ENCODE measurements around the gene FNBP1L. TPM values are rescaled to one million over a fixed set of nuclear protein-coding genes. Genes with fewer than 3 reads are reported as not detected.
"Not testable (repeated sequence)": the region's sequence is repeated elsewhere in the genome, so short reads cannot be mapped to it uniquely, and the experiment has no call there.

FNBP1L gene
- total RNA-seq, 6 experiments from 2014 or later = 9.0 to 15.6 (median 12.1) TPM

GRCh38 chr1:93552741-93553455 is 105.0 kb downstream of the FNBP1L start:
- Histone ChIP-seq H3K4me3 (no peak overlapping the region), H3K4me1 (peaks cover 0 to 6% (median 0%) of the 10 kb centered on the region in 4 donors), H3K36me3 (peaks cover 0 to 5% (median 0%) of the 10 kb centered on the region in 4 donors), H3K9me3 (no peaks in the 10 kb centered on the region), H3K27me3 (no peaks in the 10 kb centered on the region), H3K27ac (no peak overlapping the region)
- 32% methylated on average over 5 of the region's 9 CpGs for WGBS (ENCODE audit: insufficient coverage, low coverage, low lambda C conversion rate, missing lambda C conversion rate)
- TF ChIP-seq POLR2A (IDR thresholded peaks at IDR 0.05) (no peak), CTCF (IDR thresholded peaks at IDR 0.05) (no peak)
- intact Hi-C loops (cut with DNase I) = no loop called here
- ATAC-seq (no peak), DNase-seq (no peak)

GRCh38 chr1:93553886-93554490 is 106.1 kb downstream of the FNBP1L start:
- H3K27me3 ChIP-seq; DNase-seq; H3K36me3 ChIP-seq; intact Hi-C loops (cut with DNase I); H3K4me3 ChIP-seq; H3K4me1 ChIP-seq; H3K27ac ChIP-seq; H3K9me3 ChIP-seq: not testable (repeated sequence)
- 53% methylated on average over 4 of the region's 4 CpGs for WGBS (ENCODE audit: insufficient coverage, low coverage, low lambda C conversion rate, missing lambda C conversion rate)
- ATAC-seq = peak; percentile 52 to 76 (median 61)

- no peak for DNase-seq
- Histone ChIP-seq H3K36me3 (peaks cover 0 to under 1% (median 0%) of the 10 kb centered on the region in 4 donors), H3K27ac (no peak overlapping the region), H3K9me3 (no peaks in the 10 kb centered on the region), H3K27me3 (no peaks in the 10 kb centered on the region), H3K4me3 (no peak overlapping the region), H3K4me1 (peaks cover 0 to 6% (median 0%) of the 10 kb centered on the region in 4 donors)
- TF ChIP-seq POLR2A (IDR thresholded peaks at IDR 0.05) (no peak), CTCF (IDR thresholded peaks at IDR 0.05) (no peak)
- 49% methylated on average over 7 of the region's 7 CpGs for WGBS (ENCODE audit: insufficient coverage, low coverage, low lambda C conversion rate, missing lambda C conversion rate)
- ATAC-seq = peak; percentile 23 to 86 (median 55)
- intact Hi-C loops (cut with DNase I) = no loop called here
Measured at GRCh38 chr1:93554883-93555872, 107.3 kb downstream of the FNBP1L start.

GRCh38 chr1:93556291-93556690 is 108.4 kb downstream of the FNBP1L start:
- no peaks in the 10 kb centered on the region for H3K9me3 ChIP-seq
- no peak overlapping the region for H3K4me3 ChIP-seq
- H3K27ac ChIP-seq = no peak overlapping the region
- intact Hi-C loops (cut with DNase I) = no loop called here
- 100% methylated on average over 1 of the region's 2 CpGs for WGBS (ENCODE audit: insufficient coverage, low coverage, low lambda C conversion rate, missing lambda C conversion rate)
- peak in 1 of 4 donors; percentile 28 for ATAC-seq
- H3K36me3 ChIP-seq = peaks cover 0 to 8% (median 4%) of the 10 kb centered on the region in 4 donors
- TF ChIP-seq POLR2A (IDR thresholded peaks at IDR 0.05) = no peak
- TF ChIP-seq CTCF (IDR thresholded peaks at IDR 0.05) = no peak
- no peaks in the 10 kb centered on the region for H3K27me3 ChIP-seq
- DNase-seq = no peak
- peaks cover 0 to 6% (median 0%) of the 10 kb centered on the region in 4 donors for H3K4me1 ChIP-seq

All from right lobe of liver (tissue), 6 donors.